GM18526 (cell line): ENCODE results near the gene TMEM131.

Experiments
- POLR2A ChIP-seq: IDR thresholded peaks from 3 replicates; pipeline ENCODE4 v1.6.1; 2011; ENCODE audit not compliant: insufficient read length; ENCODE audit errors: extremely low read depth

Gene TMEM131

DNA sequence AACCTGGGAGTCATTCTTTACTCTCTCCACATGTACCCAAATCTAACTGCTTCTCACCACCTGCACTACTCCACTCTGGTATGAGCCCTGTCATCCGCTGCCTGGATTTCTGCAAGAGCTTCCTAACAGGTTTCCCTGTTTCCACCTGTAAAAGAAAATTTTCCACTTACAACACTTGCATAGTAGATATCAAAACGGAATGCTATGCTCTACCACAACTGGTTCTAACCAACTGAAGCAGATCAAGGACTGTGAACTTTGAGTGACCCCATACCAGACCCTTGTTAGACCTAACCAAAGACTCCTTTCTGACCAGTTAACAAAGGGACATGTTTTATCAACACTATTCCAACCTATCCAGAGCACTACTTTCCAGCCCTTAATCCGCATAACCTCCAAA lies 3.8 kb upstream of the TMEM131 start:
- TF ChIP-seq POLR2A, result no peak

DNA sequence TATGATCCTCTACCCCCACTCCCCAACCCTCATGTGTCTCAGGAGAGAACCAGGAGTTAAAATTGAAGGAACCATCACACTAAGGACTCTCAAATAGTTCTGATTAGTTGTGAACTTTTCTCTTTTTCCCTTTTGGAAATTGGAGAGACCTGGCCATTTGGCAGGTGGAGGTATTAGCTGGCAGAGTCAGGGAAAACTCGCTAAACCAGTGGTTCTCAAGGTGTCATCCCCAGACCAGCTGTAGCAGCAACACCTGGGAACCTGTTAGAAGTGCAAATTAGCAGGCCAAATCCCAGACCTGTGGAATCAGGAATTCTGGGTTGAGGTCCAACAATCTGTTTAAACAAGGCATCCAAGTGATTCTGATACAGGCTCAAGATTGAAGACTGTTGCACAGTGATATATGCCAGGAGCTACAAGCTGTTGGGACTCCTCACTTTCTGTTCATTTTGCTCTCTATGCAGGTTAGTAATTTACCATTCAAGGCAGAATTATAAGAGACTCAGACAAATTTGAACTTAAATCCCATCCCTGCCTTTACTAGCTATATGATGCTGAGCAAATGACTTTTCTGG lies 2.8 kb upstream of the TMEM131 start:
- TF ChIP-seq POLR2A, result no peak

DNA sequence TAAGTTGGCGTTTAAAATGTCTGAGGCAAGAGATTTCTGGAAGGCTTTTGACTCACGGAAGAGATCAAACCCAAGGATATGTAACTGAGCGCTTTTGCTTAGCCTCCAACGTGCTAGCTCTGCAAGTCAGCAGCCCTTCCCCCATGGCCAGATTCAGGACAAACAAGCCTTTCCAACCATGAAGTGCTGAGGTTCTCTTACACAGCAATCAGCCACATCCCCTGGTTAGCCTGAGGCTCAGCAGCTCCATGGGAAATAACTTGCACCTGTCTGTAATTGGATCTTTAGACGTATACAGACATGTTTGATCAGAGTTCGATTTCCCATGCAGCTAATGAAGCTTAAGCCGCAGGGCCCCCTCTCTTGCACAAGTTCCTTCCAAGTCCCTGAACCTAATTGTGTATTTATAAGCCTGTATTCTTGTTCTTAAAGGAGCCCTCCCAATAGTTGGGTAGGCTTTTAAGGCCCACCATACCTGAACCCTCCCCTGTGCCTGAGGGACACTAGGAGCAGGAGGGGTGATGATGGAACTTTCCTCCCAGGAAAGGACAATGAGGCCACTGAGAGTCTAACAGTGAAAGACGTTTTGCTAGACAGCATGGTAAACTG lies 2.1 kb upstream of the TMEM131 start:
- TF ChIP-seq POLR2A, result no peak

GRCh38 chr2:97996679-97997078 lies 931 bp upstream of the TMEM131 start:
- TF ChIP-seq POLR2A, result no peak

DNA sequence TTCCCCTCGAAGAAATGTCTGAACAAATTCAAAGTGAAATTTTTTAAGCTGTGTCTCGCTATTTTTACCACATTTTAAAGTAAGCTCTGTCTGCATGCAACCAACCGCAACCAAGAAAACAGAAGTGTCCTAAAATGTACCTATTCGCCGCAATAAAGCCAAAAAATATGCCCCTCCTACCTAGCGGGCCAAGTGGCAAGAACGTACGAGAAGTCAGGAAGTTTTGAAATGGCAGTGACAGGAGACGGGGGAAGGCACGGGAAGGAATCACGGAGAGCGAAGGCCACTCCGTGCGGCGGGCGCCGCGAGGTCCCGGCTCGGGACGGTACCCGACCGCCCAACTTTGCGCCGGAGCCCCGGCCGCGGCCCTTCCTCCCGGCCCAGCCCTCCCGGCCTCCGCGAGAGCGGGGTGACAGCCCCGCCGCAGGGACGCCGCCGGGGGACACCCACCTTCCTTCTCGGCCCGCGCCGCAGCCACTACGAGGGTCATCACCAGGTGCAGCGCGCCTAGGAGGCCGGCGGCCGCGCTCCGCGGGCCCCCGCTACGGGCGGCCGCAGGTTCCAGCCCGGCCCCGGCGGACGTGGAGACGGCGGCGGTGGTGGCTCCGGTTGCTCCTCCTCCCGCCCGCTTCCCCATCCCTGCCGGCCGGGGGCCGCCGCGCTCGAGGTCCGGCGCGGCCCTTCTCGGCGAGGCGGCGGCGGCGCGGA lies 568 bp downstream of the TMEM131 start:
- peak; percentile 71 for TF ChIP-seq POLR2A

GRCh38 chr2:97994476-97994875 lies 1.3 kb downstream of the TMEM131 start:
- no peak for TF ChIP-seq POLR2A

DNA sequence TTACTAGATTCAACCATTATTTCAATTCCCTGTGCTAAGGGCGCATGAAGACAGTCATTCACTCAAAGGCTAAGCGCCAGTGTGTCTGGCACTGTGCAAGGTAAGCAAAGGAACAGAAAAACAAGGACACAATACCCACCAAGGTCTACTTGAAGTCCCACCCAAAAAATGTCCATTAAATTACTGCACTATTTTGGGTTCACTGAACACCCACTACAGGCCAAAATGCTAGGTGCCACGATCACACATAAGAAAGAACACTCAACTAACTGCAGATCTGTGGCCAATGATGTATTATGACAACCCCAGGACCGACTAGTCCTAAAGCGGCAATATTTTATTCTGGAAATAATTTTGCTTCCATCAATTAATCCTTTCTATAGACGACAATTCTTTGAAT lies 1.8 kb downstream of the TMEM131 start:
- TF ChIP-seq POLR2A, result no peak

DNA sequence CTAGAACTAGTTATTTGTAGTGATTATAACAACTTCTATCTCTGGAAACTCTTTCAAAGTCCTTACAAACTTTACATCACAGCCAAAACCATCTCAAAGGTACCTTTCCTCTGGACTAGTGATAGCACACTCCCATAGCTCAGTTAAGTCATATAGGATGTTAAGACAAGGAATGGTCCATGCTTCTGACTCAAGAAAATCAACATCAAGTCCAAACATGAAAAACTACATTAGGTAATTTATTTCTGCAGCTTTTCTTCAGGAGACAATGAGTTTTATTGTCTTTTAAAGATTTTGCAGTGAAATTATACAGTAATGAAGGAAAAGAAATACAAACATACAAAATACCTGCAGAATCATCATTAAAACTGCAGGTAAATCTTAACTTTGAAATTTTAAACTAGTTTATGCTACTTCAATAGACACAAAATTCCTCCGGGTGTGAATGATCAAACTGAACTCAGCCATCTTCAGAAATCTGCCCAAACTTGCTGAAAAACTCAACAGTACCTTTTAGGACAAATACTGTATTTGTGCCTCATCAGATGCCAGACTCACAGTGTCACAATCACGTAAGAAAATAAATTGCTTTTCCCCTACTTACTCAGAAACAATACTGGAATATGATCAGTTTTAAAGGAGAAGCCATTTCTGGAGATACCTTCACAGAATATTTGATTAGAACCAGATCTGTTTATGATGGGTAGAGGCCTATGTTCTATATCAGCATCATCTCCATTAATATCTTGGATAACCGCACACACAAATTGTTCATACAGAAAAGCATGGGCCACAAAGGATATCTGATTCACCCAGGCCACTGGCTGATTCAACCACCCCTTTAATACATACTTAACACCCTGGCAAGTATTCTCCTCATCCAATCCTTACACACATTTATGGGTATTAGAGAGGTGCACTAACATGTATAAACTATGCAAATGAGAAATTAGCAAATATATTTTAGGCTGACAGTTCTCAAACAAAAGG lies 2.6 kb downstream of the TMEM131 start:
- TF ChIP-seq POLR2A, result no peak

GRCh38 chr2:97991081-97991856 lies 4.5 kb downstream of the TMEM131 start:
- no peak for TF ChIP-seq POLR2A

DNA sequence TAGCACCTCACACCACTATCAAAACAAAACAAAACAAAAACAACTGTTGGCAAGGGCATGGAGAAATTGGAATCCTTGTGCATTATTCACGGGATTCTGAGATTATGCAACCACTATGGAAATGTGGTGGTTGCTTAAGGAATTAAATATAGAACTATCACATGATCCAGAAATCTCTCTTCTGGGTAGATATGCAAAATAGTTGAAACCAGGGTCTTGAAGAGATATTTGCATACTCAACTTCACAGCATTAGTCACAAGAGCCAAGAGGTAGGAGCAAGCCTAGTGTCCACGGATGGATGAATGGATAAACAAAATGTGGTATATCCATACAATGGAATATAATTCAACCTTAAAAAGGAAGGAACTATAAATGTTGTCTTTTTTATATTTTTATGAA lies 7.0 kb downstream of the TMEM131 start:
- TF ChIP-seq POLR2A, result no peak

DNA sequence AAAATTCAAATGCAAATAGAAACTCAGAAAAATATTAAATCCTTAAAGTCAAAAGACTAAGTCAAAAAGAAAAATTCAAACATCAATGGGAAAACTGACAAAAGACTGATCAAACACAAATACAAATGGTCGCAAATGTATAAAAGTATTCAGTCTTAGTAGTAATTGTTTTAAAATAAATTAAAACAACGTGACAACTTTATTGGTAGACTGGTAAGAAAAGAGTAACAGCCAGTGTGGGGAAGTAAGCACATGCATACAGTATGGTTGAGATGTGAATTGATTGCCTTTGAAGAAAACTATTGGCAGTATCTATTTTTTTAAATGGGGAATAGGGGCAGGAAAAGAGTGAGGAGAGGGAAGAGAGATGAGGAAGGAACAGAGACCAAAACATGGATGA lies 9.8 kb downstream of the TMEM131 start:
- no peak for TF ChIP-seq POLR2A

DNA sequence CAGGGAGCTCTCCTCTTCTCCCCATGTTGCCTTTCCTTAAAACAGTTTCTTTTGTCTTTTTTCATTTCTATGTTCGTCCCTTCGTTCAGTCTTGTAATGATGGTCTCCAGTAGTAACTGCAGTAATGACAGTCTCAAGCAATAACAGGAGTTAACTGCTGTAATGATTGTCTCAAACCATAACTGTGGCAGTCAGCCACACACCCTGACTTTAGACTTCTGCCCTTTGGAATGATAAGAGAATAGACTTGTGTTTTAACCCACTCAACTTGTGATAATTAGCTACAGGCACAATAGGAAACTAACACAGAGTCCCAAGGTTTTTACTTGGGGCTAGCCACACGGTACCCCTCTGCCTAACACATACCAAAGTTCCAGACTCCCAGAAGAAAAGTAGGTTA lies 12.1 kb downstream of the TMEM131 start:
- no peak for TF ChIP-seq POLR2A

- TF ChIP-seq POLR2A, result no peak
These were observed 12.6 kb downstream of the TMEM131 start for GRCh38 chr2:97983134-97983533.

DNA sequence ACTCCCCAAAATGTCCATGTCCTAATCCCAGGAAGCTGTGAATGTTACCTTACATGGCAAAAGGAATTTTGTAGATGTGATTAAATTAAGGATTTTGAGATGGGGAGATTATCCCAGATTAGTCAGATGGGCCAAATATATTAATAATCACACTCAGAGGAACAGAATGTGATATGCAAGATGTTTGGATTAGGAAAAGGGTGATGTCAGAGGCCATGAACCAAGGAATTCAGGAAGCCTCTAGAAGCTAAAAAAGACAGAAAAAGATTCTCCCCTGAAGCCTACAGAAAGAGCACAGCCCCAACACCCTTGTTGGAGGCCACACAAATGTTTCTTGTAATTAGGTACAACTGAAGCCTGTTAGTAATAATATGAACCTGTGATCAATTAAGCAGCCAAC lies 13.1 kb downstream of the TMEM131 start:
- no peak for TF ChIP-seq POLR2A

DNA sequence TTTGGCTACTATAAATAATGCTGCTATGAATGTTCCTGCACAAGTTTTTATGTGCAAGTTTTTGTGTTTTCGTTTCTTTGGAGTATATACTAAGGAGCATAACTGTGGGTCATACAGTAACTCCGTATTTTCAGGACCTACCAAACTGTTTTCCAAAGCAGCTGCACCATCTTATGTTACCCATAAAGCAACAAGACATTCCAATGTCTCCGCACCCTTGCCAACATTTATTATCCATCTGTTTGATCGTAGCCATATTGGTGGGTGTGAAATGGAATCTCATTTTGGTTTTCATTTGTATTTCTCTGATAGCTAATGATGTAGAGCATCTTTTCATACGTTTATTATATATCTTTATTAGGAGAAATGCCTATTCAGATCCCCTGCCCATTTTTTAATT lies 13.8 kb downstream of the TMEM131 start:
- no peak for TF ChIP-seq POLR2A
